Astrocyte (in vitro differentiated cells and primary cell): Measurements from ENCODE around the gene ERFE.

Experiments used
- EZH2 ChIP-seq: IDR thresholded peaks from 2 replicates; pipeline ENCODE4 v1.6.1; 2012; ENCODE audit warnings: mild to moderate bottlenecking, low read length, inconsistent platforms; ENCODE audit not compliant: insufficient read depth
- TF ChIP-seq, protein P1 (sequence below): IDR thresholded peaks from 2 replicates; pipeline ENCODE4 v1.5.1; 2011; ENCODE audit warnings: low read depth, mild to moderate bottlenecking, inconsistent platforms, low read length, moderate library complexity; ENCODE audit not compliant: insufficient read depth

DNA sequence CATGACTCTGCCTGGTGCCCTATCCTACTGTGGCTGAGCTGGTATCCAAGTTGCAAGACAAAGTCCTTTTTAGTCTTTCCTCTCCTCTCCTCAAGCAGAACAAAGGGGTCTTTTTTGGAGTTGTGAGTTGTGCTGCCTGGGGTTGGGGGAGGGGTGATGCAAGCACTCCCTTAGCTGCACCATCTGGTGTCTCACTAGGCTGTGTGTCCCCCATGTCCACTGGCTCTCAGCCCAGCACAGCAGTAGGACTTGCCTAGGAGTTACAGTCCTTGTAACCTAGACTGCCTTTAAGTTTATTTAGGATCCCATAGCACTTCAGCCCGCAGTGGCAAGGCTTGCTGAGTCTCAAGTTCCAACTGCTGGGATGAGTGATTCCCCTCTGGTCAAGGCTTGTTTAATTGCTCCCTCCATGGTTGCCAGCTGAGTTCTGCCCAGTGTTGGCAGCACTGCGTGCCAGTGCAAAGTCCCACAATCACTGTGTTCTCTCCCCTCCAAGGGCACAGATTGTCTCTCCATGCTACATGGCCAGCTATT is 57.9 kb downstream of the ERFE start:
- TF ChIP-seq, protein P1, sequence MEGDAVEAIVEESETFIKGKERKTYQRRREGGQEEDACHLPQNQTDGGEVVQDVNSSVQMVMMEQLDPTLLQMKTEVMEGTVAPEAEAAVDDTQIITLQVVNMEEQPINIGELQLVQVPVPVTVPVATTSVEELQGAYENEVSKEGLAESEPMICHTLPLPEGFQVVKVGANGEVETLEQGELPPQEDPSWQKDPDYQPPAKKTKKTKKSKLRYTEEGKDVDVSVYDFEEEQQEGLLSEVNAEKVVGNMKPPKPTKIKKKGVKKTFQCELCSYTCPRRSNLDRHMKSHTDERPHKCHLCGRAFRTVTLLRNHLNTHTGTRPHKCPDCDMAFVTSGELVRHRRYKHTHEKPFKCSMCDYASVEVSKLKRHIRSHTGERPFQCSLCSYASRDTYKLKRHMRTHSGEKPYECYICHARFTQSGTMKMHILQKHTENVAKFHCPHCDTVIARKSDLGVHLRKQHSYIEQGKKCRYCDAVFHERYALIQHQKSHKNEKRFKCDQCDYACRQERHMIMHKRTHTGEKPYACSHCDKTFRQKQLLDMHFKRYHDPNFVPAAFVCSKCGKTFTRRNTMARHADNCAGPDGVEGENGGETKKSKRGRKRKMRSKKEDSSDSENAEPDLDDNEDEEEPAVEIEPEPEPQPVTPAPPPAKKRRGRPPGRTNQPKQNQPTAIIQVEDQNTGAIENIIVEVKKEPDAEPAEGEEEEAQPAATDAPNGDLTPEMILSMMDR: no peak
- no peak for TF ChIP-seq EZH2
